ENCODE data around the gene OGFOD2. TPM values are rescaled to one million over a fixed set of nuclear protein-coding genes. Genes with fewer than 3 reads are reported as not detected.
"Not testable (repeated sequence)": the region's sequence is repeated elsewhere in the genome, so short reads cannot be mapped to it uniquely, and the experiment has no call there.

OGFOD2 gene
- total and polyA plus RNA-seq, 4 donors, result 8.0 to 18.6 (median 12.3) TPM

DNA sequence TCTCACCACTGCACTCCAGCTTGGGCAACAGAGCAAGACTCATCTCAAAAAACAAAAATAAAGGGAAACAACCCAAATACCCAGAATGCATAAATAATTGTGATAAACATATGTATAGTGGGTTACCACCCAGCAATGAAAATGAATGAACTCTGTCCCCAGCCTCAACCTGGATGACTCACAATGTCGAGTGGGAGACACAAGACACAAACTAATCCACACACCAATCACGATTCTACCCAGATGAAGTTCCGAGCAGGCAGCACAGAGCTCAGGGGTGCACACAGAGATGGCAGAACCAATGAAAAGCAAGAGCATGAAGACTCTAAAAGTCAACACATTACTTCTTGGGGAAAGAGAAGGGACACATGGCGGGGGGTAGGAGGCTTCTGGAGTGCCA lies 35.9 kb upstream of the OGFOD2 start:
- peaks cover 0 to 3% (median 1%) of the 10 kb centered on the region in 4 donors for H3K4me1 ChIP-seq (ENCODE audit: control insufficient read depth in 4 of 4, insufficient read depth in 4 of 4, low read length in 3 of 4)
- TF ChIP-seq GABPA (IDR thresholded peaks at IDR 0.05 in 1 of 2, conservative IDR thresholded peaks at IDR 0.05 in 1 of 2), result no peak
- TF ChIP-seq, protein P1, sequence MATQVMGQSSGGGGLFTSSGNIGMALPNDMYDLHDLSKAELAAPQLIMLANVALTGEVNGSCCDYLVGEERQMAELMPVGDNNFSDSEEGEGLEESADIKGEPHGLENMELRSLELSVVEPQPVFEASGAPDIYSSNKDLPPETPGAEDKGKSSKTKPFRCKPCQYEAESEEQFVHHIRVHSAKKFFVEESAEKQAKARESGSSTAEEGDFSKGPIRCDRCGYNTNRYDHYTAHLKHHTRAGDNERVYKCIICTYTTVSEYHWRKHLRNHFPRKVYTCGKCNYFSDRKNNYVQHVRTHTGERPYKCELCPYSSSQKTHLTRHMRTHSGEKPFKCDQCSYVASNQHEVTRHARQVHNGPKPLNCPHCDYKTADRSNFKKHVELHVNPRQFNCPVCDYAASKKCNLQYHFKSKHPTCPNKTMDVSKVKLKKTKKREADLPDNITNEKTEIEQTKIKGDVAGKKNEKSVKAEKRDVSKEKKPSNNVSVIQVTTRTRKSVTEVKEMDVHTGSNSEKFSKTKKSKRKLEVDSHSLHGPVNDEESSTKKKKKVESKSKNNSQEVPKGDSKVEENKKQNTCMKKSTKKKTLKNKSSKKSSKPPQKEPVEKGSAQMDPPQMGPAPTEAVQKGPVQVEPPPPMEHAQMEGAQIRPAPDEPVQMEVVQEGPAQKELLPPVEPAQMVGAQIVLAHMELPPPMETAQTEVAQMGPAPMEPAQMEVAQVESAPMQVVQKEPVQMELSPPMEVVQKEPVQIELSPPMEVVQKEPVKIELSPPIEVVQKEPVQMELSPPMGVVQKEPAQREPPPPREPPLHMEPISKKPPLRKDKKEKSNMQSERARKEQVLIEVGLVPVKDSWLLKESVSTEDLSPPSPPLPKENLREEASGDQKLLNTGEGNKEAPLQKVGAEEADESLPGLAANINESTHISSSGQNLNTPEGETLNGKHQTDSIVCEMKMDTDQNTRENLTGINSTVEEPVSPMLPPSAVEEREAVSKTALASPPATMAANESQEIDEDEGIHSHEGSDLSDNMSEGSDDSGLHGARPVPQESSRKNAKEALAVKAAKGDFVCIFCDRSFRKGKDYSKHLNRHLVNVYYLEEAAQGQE (IDR thresholded peaks at IDR 0.05), result no peak
- TF ChIP-seq TAF1 (conservative IDR thresholded peaks at IDR 0.05), result no peak
- no peak for TF ChIP-seq FOXA2 (IDR thresholded peaks at IDR 0.05)
- TF ChIP-seq NR2F2 (IDR thresholded peaks at IDR 0.05), result no peak
- no peak for TF ChIP-seq ZBTB33 (IDR thresholded peaks at IDR 0.05)
- no peak for TF ChIP-seq MAX (IDR thresholded peaks at IDR 0.05)
- TF ChIP-seq EGR1 (IDR thresholded peaks at IDR 0.05; ENCODE audit: low read depth in 2 of 2), result no peak
- no peak for TF ChIP-seq RXRA (IDR thresholded peaks at IDR 0.05)
- TF ChIP-seq HNF4G (IDR thresholded peaks at IDR 0.05), result no peak
- TF ChIP-seq YY1 (IDR thresholded peaks at IDR 0.05), result no peak
- TF ChIP-seq JUND (IDR thresholded peaks at IDR 0.05), result no peak
- TF ChIP-seq CTCF (IDR thresholded peaks at IDR 0.05; ENCODE audit: low read depth, low read length, missing input control), result no peak
- TF ChIP-seq FOXA1 (IDR thresholded peaks at IDR 0.05), result no peak
- TF ChIP-seq RAD21 (IDR thresholded peaks at IDR 0.05), result no peak
- TF ChIP-seq HNF4A (conservative IDR thresholded peaks at IDR 0.05), result no peak
- TF ChIP-seq, protein P2, sequence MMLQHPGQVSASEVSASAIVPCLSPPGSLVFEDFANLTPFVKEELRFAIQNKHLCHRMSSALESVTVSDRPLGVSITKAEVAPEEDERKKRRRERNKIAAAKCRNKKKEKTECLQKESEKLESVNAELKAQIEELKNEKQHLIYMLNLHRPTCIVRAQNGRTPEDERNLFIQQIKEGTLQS (IDR thresholded peaks at IDR 0.05), result no peak
- TF ChIP-seq SP1 (IDR thresholded peaks at IDR 0.05), result no peak
- H3K4me3 ChIP-seq (ENCODE audit: low read depth in 1 of 3, low read length in 3 of 3), result no peak overlapping the region
- no peaks in the 10 kb centered on the region for H3K36me3 ChIP-seq (ENCODE audit: control insufficient read depth in 4 of 4, insufficient read depth in 3 of 4, low read depth in 1 of 4, low read length in 3 of 4)
- no peak for DNase-seq (ENCODE audit: low spot score)
- 92% methylated on average over 4 of the region's 4 CpGs for WGBS
- no peak overlapping the region for H3K9ac ChIP-seq (ENCODE audit: low read depth in 1 of 2, low read length in 2 of 2)
- no peak overlapping the region for H3K27ac ChIP-seq (ENCODE audit: low read depth in 1 of 2, low read length in 2 of 2)
- no peaks in the 10 kb centered on the region for H3K27me3 ChIP-seq (ENCODE audit: control insufficient read depth in 4 of 4, insufficient read depth in 4 of 4, low read length in 3 of 4)
- H3K9me3 ChIP-seq (ENCODE audit: control insufficient read depth in 4 of 4, low read length in 3 of 4), result no peaks in the 10 kb centered on the region

DNA sequence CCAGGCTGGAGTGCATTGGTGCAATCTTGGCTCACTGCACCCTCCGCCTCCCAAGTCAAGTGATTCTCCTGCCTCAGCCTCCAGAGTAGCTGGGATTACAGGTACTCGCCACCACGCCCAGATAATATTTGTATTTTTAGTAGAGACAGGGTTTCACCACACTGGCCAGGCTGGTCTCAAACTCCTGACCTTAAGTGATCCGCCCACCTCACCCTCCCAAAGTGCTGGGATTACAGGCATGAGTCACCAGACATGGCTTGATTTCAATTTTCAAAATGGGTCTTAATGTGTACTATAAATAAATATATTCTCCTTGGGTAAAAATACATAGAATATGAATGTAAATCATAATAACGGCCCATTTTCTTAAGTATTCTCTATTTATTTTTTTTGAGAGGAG lies 33.7 kb upstream of the OGFOD2 start:
- not testable (repeated sequence) for H3K36me3 ChIP-seq (ENCODE audit: control insufficient read depth in 4 of 4, insufficient read depth in 3 of 4, low read depth in 1 of 4, low read length in 3 of 4); H3K4me1 ChIP-seq (ENCODE audit: control insufficient read depth in 4 of 4, insufficient read depth in 4 of 4, low read length in 3 of 4); H3K4me3 ChIP-seq (ENCODE audit: low read depth in 1 of 3, low read length in 3 of 3); H3K9me3 ChIP-seq (ENCODE audit: control insufficient read depth in 4 of 4, low read length in 3 of 4); H3K9ac ChIP-seq (ENCODE audit: low read depth in 1 of 2, low read length in 2 of 2); H3K27me3 ChIP-seq (ENCODE audit: control insufficient read depth in 4 of 4, insufficient read depth in 4 of 4, low read length in 3 of 4); H3K27ac ChIP-seq (ENCODE audit: low read depth in 1 of 2, low read length in 2 of 2); DNase-seq (ENCODE audit: low spot score)
- WGBS, result 89% methylated on average over 5 of the region's 5 CpGs

All from liver (tissue), 9 donors.